GM18868 (cell line): ENCODE measurements around the gene ELMO1.
A peak's percentile ranks its signal among the peaks of the same experiment; 100 is the strongest.

Experiments
- ATAC-seq: cut with Tn5 transposase; IDR thresholded peaks from one replicate; pipeline ENCODE4 v1.9.1; 2021; ENCODE audit warnings: mild to moderate bottlenecking, moderate library complexity; ENCODE audit not compliant: unreplicated experiment

Gene ELMO1

DNA sequence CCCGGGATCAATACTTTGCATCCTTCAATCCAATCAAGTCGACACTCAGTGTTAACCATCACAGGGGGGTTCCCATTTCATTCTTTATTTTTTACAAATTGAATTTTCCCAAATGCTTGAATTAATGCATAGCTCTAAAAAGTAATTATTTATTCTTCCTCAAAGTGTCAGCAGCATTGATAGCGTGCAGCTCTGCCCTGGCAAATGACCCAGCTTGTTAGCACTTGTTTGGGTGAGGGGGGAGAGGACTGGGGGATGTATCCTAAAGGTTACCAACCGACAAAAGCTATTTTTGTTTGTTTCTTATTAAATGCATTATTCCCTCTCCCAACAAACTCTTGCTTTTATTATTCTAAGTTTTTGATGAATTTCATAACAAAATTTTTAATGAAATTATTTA is 27.0 kb upstream of the ELMO1 start:
- no peak for ATAC-seq

DNA sequence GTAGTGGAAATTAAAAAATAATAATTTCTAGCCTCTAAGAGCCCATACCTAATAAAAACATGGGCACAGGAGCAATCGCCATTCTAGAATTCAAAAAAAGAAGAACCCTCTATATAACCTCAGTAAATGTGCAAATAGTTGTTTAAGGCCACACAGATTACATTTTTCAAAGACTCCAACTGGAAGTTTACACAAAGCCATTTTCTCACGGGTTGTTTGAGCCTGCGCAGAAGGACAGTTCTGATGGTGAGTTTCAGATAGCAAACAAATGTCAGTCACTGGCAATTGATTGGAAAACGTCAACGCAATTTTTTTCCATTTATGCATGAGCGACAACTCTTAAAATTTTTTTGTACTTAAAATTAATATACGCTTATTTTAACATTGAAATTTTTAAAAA is 23.0 kb upstream of the ELMO1 start:
- ATAC-seq = no peak

DNA sequence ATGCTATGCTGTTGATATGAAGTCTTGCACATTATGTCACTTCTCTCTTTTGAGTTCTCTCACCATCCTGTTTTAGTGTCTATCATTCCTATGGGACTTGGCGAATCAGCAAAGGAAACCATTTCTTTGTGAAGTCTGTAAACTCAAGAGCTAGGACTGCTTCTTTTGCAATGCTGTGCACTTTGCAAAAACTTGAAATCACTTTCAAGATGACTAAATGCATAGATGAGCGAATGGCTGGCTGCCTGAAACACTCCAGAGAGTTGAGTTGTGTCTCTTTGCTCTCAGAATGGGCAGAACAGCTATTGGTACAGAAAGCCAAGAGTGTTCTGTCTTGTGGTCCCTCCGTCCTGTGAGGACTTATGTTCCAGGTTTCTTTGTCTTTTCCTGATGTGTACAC is 18.3 kb upstream of the ELMO1 start:
- peak; percentile 68 for ATAC-seq

DNA sequence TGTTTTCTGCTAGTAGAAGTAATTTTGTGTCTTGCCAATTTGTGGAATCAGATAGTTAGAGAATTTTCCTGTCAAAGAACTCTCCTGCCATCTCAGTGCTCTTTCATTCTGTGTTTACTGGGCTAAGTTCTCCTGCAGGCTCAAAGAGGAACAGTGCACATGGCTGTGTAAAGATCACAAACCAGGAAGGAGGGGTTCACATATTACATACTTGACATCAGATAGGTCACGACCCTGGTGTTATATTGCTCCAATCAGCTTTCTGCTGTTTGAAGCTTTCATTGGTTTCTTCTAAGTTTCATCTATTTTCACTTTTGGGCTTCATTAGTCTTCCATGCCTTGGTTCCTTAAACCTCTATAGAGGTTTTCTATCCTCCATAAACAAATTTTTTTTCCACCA is 13.5 kb upstream of the ELMO1 start:
- no peak for ATAC-seq

DNA sequence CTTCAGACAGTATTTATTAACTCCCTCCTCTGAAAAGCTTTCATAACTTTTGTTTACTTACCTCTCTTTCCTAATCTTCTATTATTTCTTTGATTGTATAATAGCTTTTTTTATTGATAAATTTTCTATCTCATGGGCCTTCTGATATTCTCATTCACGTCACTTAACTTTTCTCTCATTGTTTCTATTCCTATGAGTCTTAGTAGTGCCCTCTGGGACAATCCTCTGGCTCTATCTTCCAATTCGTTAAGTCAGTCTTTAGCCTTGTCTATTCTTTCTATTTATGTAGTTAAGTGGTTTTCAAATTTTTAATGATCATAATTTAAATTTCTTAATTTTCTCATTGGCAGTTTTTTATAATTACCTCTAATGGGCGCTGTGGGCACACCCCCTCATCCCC is 6.4 kb upstream of the ELMO1 start:
- ATAC-seq = no peak

DNA sequence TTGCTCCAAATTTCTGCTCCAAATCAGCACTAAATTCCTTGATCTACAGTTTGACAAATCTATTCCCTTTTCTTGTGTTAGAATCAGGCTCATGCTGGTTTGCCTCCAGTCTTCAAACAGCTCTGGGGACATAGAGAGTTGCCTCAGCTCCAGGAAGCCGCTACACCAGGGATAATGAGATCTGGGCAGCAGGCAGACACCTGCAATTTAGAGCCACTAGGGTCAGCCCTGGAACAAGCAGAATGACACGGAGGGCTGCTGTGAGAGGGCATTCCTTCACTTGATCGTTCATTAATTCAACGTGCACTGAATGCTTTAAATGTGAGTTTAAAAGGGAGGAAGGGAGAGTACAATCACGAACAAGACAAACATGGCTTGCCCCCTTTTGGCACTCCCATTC is 3.7 kb upstream of the ELMO1 start:
- no peak for ATAC-seq

DNA sequence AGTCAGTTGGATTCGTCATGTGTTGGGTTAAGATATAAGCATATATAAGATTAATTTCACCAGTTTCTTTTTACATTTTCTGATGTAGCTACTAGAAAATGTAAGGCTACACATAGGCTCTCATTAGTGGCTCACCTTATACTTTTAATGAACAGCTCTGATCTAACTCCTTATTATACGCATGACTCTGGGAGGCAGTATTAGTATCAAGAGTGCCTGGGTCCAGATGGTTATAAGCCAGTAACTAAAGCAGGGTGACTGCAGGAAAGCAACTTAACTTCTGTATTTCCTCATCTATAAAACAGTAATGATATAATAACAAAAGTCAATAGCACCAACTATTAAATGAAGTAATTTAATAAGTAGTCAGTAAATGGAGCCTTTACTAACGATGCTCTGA is 1.4 kb upstream of the ELMO1 start:
- ATAC-seq = no peak

DNA sequence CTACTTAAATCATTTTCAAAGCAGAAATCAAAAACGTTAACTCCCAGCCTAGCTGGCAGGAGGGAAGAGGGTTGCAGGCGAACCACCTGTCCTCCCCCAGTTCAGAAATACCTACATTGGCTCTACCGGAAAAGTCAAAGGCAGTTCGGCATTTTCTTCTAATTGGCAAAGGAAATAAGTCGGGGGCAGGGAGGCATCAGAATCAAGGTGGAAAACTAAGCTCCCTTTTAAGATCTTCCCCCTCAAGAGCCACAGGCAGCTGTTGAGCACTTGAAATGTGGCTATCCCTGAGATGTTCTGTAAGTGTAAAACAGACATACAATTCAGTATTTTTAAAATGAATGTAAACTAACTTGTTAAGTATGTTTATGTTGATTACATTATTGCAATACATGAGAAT is 957 bp upstream of the ELMO1 start:
- ATAC-seq = no peak

DNA sequence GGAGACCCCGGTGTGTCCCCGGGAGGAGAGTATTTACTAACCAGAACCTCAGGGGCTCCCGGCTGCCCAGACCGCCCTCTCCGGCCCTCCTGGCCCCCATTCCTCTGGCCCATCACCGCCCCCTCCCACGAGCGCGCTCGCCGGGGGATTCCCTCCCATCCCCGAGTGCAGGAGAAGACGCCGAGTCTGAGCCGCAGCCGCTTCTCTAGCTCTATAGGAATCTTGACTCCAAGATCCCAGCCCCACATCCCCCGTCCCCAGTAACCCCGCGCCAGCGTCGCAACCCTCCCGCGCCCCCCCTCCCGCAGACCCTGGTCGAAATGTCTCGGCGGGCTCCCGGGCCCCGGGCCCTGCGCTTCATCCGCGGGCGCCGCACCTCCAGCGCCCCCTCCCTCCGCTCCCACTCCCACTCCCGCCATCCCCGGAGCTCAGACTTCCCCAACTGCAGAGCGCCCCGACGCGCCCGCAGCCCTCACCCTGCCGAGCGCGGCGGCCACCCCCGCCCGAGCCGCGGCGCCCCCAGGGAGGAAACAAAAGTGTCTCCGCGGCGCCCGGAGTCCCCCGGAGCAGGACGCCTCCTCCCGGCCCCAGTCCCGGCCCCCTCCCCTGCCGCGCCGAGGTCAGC is 541 bp downstream of the ELMO1 start:
- ATAC-seq = peak; percentile 21

DNA sequence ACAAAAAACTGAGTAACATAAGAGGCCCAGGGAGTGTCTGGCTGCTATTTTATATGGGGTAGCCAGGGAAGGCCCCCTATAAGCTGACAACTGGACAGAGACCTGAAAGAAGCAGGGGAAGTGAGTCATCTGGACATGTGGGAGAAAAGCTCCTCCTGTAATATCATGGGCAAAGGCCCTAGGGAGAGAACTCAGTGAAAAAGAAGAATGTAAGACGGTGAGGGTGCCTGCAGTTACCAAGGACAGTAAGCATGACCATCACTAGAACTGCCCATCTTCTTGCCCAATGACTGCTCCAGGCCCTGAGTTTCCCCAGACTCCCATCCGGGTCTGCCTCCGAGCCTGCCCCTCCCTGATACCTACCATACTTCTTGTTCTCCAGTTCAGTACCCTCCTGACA is 2.3 kb downstream of the ELMO1 start:
- ATAC-seq = no peak

DNA sequence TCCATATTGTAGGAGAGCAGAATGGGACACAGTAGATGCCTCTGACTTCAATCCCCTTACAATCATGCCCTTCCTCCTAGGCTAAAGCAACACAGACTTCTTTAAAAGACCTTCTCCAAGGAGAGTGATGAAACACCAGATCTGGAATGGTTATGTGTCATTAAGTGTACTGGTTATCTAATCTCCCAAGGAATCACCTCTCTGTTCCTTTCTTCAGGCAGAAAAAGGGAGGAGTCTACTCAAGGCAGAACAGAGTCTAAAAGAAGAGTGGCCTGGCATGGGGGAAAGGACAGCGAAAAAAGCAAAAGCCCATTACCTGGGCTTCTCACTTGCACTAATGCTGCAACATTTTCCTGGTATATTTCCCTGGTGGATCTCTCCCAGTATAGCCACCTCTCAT is 2.9 kb downstream of the ELMO1 start:
- no peak for ATAC-seq

DNA sequence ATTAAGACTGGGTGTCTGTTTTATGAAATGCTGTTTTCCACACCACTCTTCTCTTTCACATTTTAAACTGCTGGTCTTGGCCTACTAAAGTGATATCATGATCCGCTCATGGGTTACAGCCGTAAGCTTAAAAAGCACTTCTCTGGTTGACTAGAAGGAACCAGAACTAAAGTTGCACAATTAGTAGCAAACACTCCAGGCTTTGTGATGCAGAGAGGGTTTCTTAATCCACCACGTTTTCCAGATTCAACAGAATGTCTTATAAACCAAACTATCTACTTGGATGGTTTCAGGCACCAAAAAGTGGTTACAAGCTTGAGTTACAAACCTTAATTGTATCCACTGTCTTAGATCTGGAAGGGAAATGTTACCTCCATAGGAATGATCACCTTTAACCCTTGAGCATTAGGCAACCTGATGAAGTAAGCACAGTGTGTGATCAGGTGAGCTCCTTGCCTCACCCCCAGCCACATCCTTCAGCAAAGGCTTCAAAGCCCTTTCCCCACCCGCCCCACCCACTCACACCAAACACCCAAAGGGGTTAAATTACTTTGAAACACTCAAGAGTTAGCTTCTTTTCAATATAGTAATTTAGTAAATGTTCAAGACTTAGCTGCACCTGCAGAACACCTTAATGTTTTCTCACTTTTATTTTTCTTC is 3.5 kb downstream of the ELMO1 start:
- ATAC-seq = no peak

DNA sequence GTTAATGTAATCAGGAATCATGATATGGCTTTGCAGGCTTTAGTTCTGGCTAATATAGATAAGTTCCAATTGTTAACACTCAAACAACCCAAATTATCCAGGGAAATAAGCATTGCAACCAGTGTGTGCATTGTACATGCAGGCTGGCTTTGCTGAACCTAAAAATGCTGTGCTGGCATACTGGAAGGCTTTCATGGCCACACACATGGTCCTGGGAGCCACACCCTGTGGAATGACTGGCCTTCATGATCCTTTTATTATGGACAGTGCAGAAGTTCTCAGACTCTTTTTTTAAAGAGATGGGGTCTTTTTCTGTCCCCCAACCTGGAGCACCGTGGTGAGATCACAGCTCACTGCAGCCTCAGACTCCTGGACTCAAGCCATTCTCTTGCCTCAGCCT is 5.0 kb downstream of the ELMO1 start:
- ATAC-seq = no peak

DNA sequence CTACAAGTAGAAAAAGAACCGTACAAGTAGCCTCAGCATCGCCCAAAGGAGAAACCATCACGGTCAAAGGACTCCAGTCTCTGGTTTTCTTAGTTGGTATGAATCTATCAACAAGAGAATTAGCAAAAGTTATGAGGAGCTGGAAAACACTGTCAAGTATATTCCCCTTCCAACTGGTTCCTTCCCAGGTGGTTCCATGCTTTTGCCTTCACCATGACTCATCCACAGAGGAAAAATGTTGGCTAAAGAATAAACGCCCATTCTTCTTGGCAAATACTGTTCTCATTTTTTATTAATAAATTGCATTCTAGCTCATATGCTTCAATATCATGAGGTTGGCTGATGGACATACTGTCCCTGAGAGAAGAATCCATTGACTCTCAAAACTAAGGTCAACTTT is 6.4 kb downstream of the ELMO1 start:
- no peak for ATAC-seq

DNA sequence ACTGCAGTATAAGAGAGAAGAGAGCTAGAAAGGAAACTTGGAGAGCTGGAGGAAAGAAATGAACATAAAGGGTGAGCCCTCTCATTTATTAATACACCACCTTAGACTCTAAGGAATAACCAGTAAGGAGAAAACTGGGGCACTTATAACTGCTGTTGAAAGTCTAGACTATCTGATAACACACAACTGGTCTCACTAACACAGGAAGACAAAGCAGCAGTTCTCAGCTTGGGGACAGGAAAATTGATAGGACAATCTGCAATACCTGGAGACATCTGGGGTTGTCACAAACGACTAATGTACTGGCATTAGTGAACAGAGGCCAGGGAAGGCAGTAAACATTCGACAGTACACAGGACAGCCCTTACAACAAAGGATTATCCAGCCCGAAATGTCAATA is 6.8 kb downstream of the ELMO1 start:
- no peak for ATAC-seq

DNA sequence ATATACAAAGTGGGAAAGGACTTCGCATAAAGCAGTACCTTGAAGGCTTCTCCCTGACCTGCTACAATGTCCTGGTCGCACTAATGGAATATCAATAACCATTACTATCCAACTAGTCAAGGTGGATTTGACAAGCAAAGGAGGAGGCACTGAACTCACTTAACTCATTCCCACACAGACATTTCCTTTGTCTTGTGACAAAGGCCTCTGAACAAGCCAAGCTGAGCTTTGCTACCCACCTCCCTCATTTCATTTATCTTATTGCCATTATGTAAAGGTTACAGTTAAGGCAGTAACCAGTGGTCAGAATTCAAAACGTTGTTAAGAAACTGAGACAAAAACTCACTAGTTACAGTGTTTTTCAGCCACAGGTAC is 7.3 kb downstream of the ELMO1 start:
- no peak for ATAC-seq

DNA sequence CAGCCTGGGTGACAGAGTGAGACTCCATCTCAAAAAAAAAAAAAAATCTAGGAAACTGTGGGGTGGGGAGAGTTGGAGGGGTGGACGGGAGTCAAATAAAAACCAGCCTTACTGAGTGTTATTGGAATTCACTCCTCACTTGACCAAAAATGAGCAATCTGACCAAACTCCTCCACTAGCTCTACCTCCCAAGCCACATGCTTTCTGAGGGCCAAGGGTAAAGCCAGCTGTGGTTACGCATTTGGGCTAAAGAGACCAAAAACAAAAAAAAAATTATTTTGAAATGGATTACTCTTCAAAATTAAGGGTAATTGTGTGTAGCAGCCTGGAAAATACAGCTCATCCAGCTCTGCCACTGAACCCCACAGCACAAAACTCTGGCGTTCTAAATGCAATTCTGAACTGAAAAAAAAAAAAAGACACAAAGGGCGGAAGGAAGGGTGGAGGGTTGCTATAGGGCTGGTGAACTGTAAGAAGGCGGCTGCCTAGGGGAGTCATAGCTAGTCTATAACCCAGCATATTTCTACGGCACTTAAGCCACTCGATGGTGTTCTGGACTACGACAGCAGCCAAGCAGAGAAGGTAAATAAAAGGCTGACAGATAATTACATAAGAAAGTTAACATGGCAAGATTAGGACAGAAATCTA is 7.8 kb downstream of the ELMO1 start:
- no peak for ATAC-seq

DNA sequence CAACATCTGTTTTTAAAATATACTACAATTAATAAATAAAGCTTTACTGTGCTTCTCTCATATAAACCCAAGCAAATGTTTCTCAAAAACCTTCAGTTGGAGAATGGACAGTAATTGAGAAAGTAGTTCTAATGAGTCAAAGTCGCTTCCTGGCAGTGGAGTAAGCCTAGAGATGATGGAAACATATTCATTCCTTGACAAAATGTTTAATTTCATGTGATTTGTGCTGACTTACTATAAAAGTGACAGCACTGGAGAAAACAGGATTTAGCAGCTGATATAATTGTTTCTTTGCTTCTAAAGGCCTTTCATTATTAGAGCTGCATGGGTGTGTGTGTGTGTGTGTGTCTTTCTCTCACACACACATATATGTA is 9.0 kb downstream of the ELMO1 start:
- ATAC-seq = no peak

DNA sequence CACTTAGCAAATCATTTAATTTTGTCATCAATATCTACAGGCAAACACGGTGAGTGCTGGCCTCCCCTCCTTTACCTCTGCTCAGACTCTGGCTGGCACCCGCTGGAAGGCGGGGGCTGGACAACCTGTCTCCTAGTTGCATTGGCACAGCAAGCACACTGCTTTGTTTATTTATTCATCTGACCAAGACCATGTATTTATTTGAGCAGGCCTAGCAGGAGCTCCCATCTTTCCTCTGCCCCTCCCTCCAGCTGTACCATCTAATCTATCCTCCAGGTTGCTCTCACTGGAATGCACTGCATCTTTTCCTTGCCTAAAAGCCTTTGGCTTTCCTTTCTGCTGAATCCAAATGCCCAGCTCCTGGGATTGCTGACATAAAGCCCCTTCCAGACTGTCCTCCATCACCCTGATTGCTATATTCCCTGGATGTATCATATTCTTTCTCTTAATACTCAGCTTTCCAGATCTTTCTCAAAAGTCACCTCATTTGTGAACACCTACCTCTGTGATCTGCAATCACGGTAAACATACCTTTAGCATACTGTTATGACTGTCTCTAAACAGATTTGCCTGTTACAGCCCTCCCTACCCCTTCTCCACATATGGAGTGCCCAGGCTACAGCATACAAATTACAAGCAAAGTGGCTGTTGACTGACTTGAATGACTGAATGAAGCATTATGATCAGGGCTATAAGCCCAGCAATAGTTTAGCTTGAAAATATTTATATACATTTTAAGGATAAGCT is 9.6 kb downstream of the ELMO1 start:
- ATAC-seq = no peak

DNA sequence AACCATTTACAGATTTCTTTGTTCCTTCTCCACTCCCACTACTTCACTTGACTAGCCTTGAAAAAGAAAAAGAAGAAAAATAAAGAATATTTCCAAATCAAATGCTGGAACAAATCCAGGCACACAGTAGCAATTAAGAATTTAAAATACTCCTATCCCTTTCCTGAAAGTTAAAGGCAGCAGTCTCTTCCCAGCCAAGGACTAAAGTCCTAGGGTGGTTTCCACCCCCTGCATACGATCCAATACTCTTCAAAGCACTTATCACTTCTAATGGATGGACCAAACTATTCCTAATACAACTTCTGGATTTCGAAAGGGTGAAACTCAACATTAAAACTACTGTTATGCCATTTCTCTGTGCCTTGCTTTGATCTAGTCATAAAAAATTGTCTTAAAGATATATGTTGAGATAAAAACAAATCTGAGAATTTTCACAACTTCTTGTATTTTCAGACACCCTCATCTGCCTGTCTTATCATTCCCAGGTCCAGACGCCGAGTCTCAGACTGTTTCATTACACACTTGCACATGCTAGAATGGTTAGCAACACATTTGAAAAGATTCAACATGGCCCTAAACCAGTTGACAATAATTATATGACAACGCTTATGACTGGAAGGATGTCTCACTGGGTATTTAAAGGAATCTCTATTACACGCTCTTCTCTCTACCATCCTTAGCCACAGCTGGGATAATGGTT is 13.4 kb downstream of the ELMO1 start:
- ATAC-seq = no peak

DNA sequence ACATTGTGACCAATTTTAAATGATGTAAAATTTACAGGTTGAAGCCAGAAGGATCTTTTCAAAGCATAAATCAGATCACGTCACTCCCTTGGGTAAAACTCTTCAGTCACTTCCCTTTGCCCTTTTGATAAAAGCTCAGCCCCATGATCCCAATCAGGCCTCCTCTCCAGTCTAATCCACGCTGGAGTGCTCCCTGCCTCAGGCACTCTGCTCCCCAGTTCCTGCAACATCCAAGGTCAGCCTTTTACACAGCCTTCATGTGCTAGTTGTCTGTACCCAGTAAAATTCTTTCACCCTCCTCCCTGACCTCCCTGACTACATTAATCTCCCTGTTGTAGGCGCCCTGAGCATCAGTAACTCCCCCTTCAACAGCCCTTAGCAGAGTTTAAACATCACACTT is 14.1 kb downstream of the ELMO1 start:
- no peak for ATAC-seq
